Myometrial cell (primary cell): ENCODE data around the gene ZBTB7A. TPM values are rescaled to one million over a fixed set of nuclear protein-coding genes. Genes with fewer than 3 reads are reported as not detected.

Experiments used
- total RNA-seq: library from RNA; depleted of rRNA; stranded (reverse); fragments of >200 nt; gene quantifications from 2 replicates; pipeline ENCODE4 v1.2.3, GENCODE V29; 2015

The ZBTB7A gene
- total RNA-seq: 30.6 and 31.0 TPM in 2 replicates

GRCh38 chr19:4066682-4067395 is at the start of gene ZBTB7A:
Gene ZBTB7A (minus strand): TSS chr19:4066899. CDS start chr19:4055232, 11,667 bp downstream.

GRCh38 chr19:4007021-4007835 is 59.5 kb downstream of the ZBTB7A start, which contains the start of gene PIAS4:
Gene PIAS4 (plus strand): TSS chr19:4007736. CDS start chr19:4007761, 25 bp downstream.

Other genes with a start within 250 kb of the ZBTB7A start
- gene ZFR2, start 197.9 kb downstream of the ZBTB7A start, total RNA-seq: not detected in 2 replicates
- gene ATCAY, start 186.2 kb downstream of the ZBTB7A start, total RNA-seq: 0.58 and 1.2 TPM in 2 replicates
- not detected in 2 replicates for gene NMRK2, start 133.8 kb downstream of the ZBTB7A start, total RNA-seq
- 108 and 111 TPM in 2 replicates for gene DAPK3, start 95.8 kb downstream of the ZBTB7A start, total RNA-seq
- gene EEF2, start 81.4 kb downstream of the ZBTB7A start, total RNA-seq: 3,099 and 3,249 TPM in 2 replicates
- gene PIAS4, start 59.2 kb downstream of the ZBTB7A start, total RNA-seq: 24.8 and 26.5 TPM in 2 replicates
- gene MAP2K2, start 57.2 kb upstream of the ZBTB7A start, total RNA-seq: 181 and 214 TPM in 2 replicates
- gene CREB3L3, start 86.7 kb upstream of the ZBTB7A start, total RNA-seq: not detected in 2 replicates
- gene SIRT6, start 115.7 kb upstream of the ZBTB7A start, total RNA-seq: 25.3 and 38.1 TPM in 2 replicates
- 0.18 and 0.58 TPM in 2 replicates for gene ANKRD24, start 115.8 kb upstream of the ZBTB7A start, total RNA-seq
- 0.35 TPM in 1 of 2 replicates, not detected in the other for gene EBI3, start 162.6 kb upstream of the ZBTB7A start, total RNA-seq
- 15.6 and 17.2 TPM in 2 replicates for gene YJU2, start 180.2 kb upstream of the ZBTB7A start, total RNA-seq
- 0.86 TPM in 1 of 2 replicates, not detected in the other for gene SHD, start 212.4 kb upstream of the ZBTB7A start, total RNA-seq
- gene TMIGD2, start 235.5 kb upstream of the ZBTB7A start, total RNA-seq: not detected in 2 replicates
- 5.2 and 14.4 TPM in 2 replicates for gene FSD1, start 237.7 kb upstream of the ZBTB7A start, total RNA-seq